ENCODE data around the gene NRXN3.

DNA sequence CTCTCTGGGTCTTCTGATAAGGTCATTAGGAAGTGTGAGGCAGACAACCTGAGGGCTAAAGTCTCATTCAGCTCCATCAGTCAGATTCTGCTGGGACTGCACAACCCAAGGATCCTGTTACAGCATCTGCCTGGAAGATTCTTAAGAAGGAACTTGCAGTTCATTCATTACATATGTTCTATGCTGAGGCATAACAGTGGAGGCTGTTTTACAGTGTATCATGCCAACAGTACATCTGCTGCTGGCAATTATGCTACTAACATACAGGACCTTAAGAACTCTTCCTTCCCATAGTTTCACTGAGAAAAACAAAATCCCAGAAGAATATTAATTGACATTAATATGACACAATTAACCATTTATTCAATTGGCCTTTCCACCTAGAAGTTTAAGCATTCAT, 1072.5 kb downstream of the NRXN3 start:
- TF ChIP-seq, protein P1, sequence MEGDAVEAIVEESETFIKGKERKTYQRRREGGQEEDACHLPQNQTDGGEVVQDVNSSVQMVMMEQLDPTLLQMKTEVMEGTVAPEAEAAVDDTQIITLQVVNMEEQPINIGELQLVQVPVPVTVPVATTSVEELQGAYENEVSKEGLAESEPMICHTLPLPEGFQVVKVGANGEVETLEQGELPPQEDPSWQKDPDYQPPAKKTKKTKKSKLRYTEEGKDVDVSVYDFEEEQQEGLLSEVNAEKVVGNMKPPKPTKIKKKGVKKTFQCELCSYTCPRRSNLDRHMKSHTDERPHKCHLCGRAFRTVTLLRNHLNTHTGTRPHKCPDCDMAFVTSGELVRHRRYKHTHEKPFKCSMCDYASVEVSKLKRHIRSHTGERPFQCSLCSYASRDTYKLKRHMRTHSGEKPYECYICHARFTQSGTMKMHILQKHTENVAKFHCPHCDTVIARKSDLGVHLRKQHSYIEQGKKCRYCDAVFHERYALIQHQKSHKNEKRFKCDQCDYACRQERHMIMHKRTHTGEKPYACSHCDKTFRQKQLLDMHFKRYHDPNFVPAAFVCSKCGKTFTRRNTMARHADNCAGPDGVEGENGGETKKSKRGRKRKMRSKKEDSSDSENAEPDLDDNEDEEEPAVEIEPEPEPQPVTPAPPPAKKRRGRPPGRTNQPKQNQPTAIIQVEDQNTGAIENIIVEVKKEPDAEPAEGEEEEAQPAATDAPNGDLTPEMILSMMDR (conservative IDR thresholded peaks at IDR 0.05; ENCODE audit: low read depth, low read length) = no peak
- TF ChIP-seq POLR2A (IDR thresholded peaks at IDR 0.05; ENCODE audit: low read depth, low read length) (no peak), CHD1 (IDR thresholded peaks at IDR 0.05; ENCODE audit: low read depth, low read length) (no peak), RAD21 (IDR thresholded peaks at IDR 0.05; ENCODE audit: low read length) (no peak), CEBPB (IDR thresholded peaks at IDR 0.05; ENCODE audit: low read depth, low read length) (no peak), RCOR1 (IDR thresholded peaks at IDR 0.05; ENCODE audit: insufficient replicate concordance, low read length) (no peak), MAZ (IDR thresholded peaks at IDR 0.05; ENCODE audit: borderline replicate concordance, low read depth, low read length) (no peak), FOS (IDR thresholded peaks at IDR 0.05; ENCODE audit: low read depth, low read length) (no peak), BHLHE40 (IDR thresholded peaks at IDR 0.05; ENCODE audit: low read depth, low read length) (no peak), MXI1 (IDR thresholded peaks at IDR 0.05; ENCODE audit: borderline replicate concordance, low read depth, low read length) (no peak)

Data from IMR-90 (cell line).